Bronchial epithelial cell (primary cell): ENCODE measurements around the gene ENOX2. TPM values are rescaled to one million over a fixed set of nuclear protein-coding genes. Genes with fewer than 3 reads are reported as not detected.

Experiments
- DNase-seq: peaks from one replicate; pipeline ENCODE4 v3.0.0-alpha.2; 2010; ENCODE audit warnings: low read depth
- FAIRE-seq: peaks from 2 replicates; lab custom pipeline; 2011; peaks lifted over from hg19 to GRCh38; lab: Jason Lieb, UNC
- H3K27me3 ChIP-seq: 2 replicates; pipeline ENCODE4 v1.5.1; 2011; ENCODE audit warnings: low read length; ENCODE audit not compliant: control insufficient read depth, insufficient read depth
- H3K36me3 ChIP-seq: 2 replicates; pipeline ENCODE4 v1.5.1; 2011; ENCODE audit warnings: low read length; ENCODE audit not compliant: control insufficient read depth, insufficient read depth
- H3K4me3 ChIP-seq: 2 replicates; pipeline ENCODE4 v1.5.1; 2011; ENCODE audit warnings: mild to moderate bottlenecking, low read depth, low read length, control low read depth
- total RNA-seq: library from RNA; depleted of rRNA; stranded (reverse); fragments of >200 nt; gene quantifications from 2 replicates; pipeline ENCODE4 v1.2.1, GENCODE V29; 2014
- TF ChIP-seq, protein P1 (sequence below): IDR thresholded peaks from 2 replicates; pipeline ENCODE4 v1.5.1; 2011; ENCODE audit warnings: mild to moderate bottlenecking, moderate library complexity, low read length, control low read depth, inconsistent platforms; ENCODE audit not compliant: insufficient read depth, severe bottlenecking

The ENOX2 gene
- total RNA-seq, 1 donor from 2014 or later: 13.2 TPM

DNA sequence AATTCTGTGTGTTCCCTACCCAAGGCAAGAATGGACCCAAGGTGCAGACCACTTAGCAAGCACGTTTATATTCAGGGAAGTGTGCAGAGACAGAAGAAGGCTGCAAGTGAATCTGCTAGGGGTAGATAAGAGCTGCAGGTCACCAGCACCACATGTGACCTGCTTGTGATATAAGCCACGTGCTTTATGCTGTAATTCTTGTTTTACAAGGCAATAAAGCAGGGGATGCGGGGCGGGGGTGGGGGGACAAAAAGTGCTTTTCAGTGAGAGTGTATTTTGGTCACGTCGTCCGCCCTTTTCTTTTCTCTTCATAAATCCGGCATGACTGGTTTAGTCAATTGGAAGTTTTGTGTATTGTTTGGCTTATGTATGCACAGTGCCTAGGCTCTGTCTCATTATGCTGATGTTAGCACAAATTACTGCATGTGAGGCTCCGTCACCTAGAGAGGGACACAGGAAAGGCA, 308.5 kb downstream of the ENOX2 start:
- no peak for FAIRE-seq
- TF ChIP-seq, protein P1, sequence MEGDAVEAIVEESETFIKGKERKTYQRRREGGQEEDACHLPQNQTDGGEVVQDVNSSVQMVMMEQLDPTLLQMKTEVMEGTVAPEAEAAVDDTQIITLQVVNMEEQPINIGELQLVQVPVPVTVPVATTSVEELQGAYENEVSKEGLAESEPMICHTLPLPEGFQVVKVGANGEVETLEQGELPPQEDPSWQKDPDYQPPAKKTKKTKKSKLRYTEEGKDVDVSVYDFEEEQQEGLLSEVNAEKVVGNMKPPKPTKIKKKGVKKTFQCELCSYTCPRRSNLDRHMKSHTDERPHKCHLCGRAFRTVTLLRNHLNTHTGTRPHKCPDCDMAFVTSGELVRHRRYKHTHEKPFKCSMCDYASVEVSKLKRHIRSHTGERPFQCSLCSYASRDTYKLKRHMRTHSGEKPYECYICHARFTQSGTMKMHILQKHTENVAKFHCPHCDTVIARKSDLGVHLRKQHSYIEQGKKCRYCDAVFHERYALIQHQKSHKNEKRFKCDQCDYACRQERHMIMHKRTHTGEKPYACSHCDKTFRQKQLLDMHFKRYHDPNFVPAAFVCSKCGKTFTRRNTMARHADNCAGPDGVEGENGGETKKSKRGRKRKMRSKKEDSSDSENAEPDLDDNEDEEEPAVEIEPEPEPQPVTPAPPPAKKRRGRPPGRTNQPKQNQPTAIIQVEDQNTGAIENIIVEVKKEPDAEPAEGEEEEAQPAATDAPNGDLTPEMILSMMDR: no peak
- no peak for DNase-seq
- Histone ChIP-seq H3K36me3 (no peaks in the 10 kb centered on the region), H3K27me3 (no peaks in the 10 kb centered on the region), H3K4me3 (no peak overlapping the region)

DNA sequence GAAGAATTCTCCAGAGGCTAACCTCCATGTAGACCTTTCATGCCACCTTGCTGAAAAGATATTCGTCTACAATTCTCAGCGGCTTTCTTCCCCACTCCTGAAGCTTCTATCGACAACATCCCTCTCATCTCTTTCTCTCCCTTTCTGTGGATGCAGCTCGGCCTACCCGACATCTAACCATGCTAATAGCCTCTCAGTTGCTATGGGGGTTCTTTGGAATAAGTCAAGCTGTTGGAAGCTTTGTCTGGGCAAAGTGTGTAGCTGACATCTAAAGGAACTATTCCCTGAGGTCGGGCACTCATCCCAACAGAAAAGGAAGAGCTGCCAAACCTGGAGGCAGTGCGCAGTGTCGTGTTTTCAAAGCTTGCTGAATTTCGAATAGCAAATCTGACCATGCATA, 309.1 kb downstream of the ENOX2 start:
- no peaks in the 10 kb centered on the region for H3K27me3 ChIP-seq
- DNase-seq: no peak
- H3K36me3 ChIP-seq: no peaks in the 10 kb centered on the region
- no peak overlapping the region for H3K4me3 ChIP-seq
- TF ChIP-seq, protein P1: no peak
- FAIRE-seq: no peak

DNA sequence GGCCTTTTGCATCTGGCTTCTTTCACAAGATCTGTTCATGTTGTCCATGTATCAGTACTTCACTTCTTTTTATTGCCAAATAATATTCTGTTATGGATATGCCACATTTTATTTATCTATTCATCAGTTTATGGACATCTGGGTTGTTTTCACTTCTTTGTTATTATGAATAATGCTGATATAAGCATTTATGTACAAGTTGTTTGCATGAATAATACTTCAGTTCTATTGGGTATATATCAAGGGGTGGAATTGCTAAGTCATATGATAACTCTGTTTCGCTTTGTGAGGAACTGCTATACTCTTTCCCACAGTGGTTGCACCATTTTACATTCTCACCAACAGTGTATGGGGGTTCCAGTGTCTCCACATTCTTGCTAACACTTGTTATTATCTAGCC, 310.8 kb downstream of the ENOX2 start:
- H3K4me3 ChIP-seq: no peak overlapping the region
- H3K36me3 ChIP-seq: no peaks in the 10 kb centered on the region
- TF ChIP-seq, protein P1: no peak
- DNase-seq (no peak), FAIRE-seq (no peak)
- H3K27me3 ChIP-seq: no peaks in the 10 kb centered on the region

DNA sequence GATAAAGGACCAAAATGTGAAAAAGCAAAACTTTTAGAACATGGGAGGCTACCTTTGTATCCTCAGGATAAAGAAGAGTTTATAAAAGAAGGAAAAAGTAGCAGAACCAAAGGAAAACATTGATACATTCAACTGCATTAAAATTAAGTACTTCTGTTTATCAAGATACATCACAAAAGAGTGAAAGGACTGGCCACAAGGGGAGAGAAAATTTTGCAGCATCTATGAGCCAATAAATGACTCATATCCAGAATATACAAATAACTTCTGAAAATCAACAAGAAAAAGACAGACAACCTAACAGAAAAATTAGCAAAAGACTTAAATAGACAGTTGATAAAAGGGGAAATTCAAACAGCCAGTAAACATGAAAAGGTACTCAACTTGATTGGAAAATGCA, 324.1 kb downstream of the ENOX2 start:
- DNase-seq (no peak), FAIRE-seq (no peak)
- Histone ChIP-seq H3K27me3 (no peaks in the 10 kb centered on the region), H3K36me3 (no peaks in the 10 kb centered on the region), H3K4me3 (no peak overlapping the region)
- TF ChIP-seq, protein P1: no peak

DNA sequence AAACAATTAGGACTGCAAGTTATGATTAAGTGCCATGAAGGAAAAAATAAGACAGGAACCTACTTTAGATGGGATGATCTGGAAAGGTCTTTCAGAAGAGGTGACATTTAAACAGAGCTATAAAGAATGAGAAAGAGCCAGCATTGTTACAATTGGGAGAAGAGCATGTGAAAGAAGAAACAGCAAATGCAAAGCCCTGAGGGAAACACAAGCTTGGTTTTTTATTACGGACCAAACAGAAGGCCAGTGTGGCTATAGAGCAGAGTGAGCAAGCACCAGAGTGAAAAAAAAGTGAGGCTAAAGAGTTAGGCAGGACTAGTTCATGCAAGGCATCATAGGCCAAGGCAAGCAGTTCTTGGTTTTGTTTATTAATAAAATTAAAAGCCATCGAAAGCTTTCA, 325.6 kb downstream of the ENOX2 start:
- Histone ChIP-seq H3K27me3 (no peaks in the 10 kb centered on the region), H3K4me3 (no peak overlapping the region), H3K36me3 (no peaks in the 10 kb centered on the region)
- TF ChIP-seq, protein P1: no peak
- no peak for DNase-seq
- FAIRE-seq: no peak

DNA sequence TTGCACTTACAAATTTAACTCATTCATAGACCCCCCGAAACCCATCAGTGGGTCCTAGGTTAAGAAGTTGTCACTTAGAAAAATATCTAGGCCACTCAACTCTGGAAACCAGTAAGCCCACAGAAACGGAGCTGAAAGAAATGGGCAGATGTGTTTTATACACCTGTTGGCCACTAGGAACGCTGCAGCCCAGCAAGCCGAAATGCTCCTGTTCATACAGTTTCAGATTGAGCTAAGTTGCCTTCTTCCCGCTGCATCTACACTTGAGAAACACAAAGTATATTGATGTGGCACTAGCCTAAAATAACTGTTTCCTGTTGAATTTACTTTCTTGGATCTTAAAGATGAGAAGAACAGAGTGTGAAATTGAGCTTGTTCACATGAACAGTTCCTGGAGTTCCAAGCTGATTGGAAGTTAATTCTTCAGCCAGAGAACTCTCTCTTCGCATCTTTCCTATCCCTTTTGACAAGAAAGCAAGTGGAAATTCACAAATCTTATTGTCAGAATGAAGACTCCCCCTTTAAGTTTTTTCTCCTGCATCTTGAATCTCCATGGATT, 327.1 kb downstream of the ENOX2 start:
- Histone ChIP-seq H3K4me3 (no peak overlapping the region), H3K27me3 (no peaks in the 10 kb centered on the region), H3K36me3 (no peaks in the 10 kb centered on the region)
- peak; percentile 31 for DNase-seq
- FAIRE-seq: no peak
- TF ChIP-seq, protein P1: peak; percentile 75
